Measurements from ENCODE around the gene FKBP8.

The FKBP8 gene

DNA sequence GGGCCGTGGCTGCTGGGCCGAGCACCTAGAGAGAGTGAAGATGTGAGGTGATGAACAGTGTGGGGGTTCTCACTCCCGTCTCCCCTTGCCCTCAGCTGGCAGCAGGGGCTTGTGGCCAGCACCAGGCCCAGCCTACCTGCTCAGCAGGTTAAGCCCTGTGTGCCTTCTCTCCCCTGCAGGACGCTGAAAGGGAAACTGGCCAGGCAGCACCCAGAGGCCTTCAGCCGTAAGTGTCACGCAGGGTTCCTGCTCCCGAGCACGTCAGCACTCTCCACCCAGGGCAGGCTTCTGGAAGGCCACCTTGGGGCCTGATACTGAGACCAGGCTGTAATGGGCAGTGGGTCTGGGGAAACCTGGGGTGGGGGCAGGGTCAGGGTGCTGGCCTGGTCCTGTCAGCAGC, 23.6 kb upstream of the FKBP8 start:
- no peak for DNase-seq (ENCODE audit: extremely low read depth, insufficient read length)
- H3K4me3 ChIP-seq (replicated peaks; ENCODE audit: low read depth, low read length): no peak overlapping the region
- no peaks in the 10 kb centered on the region for H3K27me3 ChIP-seq (replicated peaks; ENCODE audit: control insufficient read depth, insufficient read depth, low read length)
- H3K36me3 ChIP-seq (ENCODE audit: control insufficient read depth, insufficient read depth, low read length): peaks cover 26% of the 10 kb centered on the region
- TF ChIP-seq, protein P1, sequence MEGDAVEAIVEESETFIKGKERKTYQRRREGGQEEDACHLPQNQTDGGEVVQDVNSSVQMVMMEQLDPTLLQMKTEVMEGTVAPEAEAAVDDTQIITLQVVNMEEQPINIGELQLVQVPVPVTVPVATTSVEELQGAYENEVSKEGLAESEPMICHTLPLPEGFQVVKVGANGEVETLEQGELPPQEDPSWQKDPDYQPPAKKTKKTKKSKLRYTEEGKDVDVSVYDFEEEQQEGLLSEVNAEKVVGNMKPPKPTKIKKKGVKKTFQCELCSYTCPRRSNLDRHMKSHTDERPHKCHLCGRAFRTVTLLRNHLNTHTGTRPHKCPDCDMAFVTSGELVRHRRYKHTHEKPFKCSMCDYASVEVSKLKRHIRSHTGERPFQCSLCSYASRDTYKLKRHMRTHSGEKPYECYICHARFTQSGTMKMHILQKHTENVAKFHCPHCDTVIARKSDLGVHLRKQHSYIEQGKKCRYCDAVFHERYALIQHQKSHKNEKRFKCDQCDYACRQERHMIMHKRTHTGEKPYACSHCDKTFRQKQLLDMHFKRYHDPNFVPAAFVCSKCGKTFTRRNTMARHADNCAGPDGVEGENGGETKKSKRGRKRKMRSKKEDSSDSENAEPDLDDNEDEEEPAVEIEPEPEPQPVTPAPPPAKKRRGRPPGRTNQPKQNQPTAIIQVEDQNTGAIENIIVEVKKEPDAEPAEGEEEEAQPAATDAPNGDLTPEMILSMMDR (IDR thresholded peaks at IDR 0.05; ENCODE audit: insufficient read depth, low read length, poor library complexity, severe bottlenecking): no peak

DNA sequence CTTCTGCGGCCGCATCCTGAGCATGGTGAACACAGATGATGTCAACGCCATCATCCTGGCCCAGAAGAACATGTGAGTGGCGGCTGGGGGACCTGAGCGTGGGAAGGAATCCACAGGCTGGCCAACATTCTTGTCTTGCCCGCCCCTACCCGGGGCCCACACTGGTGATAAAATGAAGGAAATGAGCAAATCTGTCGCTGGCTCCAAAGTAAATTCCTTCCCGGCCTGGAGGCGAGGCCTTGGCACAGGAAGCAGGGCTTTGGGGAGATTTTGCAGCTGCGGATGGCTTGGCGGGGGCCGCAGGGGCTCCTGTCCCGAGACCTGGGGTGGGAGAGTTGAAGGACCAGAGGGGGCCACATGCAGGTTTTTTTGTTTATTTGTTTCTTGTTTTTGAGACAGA, 18.7 kb upstream of the FKBP8 start:
- no peak for DNase-seq (ENCODE audit: extremely low read depth, insufficient read length)
- H3K36me3 ChIP-seq (ENCODE audit: control insufficient read depth, insufficient read depth, low read length): peaks cover 17% of the 10 kb centered on the region
- no peaks in the 10 kb centered on the region for H3K27me3 ChIP-seq (replicated peaks; ENCODE audit: control insufficient read depth, insufficient read depth, low read length)
- no peak overlapping the region for H3K4me3 ChIP-seq (replicated peaks; ENCODE audit: low read depth, low read length)
- TF ChIP-seq, protein P1 (IDR thresholded peaks at IDR 0.05; ENCODE audit: insufficient read depth, low read length, poor library complexity, severe bottlenecking): no peak

DNA sequence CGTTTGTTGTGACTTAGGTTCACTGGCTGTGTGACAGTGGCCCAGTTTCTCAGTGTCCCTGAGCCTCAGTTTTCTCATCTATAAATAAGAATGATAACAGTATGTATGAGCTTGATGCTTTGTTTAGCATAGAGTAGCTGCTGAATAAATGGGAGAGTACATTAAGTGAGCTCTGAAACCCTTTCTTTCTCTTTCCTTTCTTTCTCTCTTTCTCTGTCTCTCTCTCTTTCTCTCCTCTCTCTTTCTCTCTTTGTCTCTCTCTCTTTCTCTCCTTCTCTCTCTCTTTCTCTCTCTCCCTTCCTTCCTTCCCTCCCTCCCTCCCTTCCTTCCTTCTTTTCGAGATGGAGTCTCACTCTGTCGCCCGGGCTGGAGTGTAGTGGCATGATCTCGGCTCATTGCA, 16.3 kb upstream of the FKBP8 start:
- Histone ChIP-seq H3K4me3 (replicated peaks; ENCODE audit: low read depth, low read length) (no peak overlapping the region), H3K27me3 (replicated peaks; ENCODE audit: control insufficient read depth, insufficient read depth, low read length) (no peaks in the 10 kb centered on the region), H3K36me3 (ENCODE audit: control insufficient read depth, insufficient read depth, low read length) (peaks cover 10% of the 10 kb centered on the region)
- TF ChIP-seq, protein P1 (IDR thresholded peaks at IDR 0.05; ENCODE audit: insufficient read depth, low read length, poor library complexity, severe bottlenecking): no peak
- DNase-seq (ENCODE audit: extremely low read depth, insufficient read length): no peak

DNA sequence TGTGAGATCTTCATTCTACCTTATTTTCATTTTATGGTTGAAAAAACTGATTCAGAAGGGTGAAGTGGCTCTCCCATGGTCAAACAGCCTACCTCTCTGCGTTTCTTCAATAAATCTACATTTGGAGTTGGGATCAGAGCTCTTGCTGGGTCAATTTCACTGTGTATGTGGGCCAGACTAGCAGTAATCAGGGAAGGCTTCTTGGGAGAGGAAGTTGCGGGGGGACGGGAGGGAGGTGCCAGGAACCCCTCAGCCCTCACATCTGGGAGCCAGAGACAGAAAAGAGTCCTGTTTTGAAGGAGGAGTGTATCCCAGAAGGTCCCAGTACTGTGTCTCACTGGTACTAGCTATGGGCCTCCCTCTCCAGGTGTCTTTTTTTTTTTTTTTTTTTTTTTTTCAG, 15.2 kb upstream of the FKBP8 start:
- Histone ChIP-seq H3K27me3 (replicated peaks; ENCODE audit: control insufficient read depth, insufficient read depth, low read length) (no peaks in the 10 kb centered on the region), H3K4me3 (replicated peaks; ENCODE audit: low read depth, low read length) (peak overlapping the region; percentile 99), H3K36me3 (ENCODE audit: control insufficient read depth, insufficient read depth, low read length) (peaks cover 9% of the 10 kb centered on the region)
- TF ChIP-seq, protein P1 (IDR thresholded peaks at IDR 0.05; ENCODE audit: insufficient read depth, low read length, poor library complexity, severe bottlenecking): no peak
- DNase-seq (ENCODE audit: extremely low read depth, insufficient read length): no peak

DNA sequence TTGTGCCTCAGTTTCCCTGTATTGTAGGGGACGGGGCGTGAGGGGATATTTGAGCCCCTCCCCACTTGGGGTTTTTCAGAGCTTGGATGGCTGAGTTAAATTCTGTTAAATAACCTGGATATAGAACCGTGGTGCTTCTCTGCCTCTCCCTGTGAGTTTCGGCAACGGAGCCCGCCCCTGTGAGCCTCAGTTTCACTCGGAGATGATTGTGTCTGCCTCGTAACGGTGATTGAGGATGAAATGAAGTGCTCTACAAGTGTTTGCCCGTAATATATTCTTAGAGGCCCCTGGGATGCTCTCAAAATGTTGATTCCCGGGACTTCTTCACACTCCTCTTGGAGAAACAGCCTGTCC, 14.8 kb upstream of the FKBP8 start:
- TF ChIP-seq, protein P1 (IDR thresholded peaks at IDR 0.05; ENCODE audit: insufficient read depth, low read length, poor library complexity, severe bottlenecking): no peak

More for the DNA sequence above, 14.8 kb upstream of the FKBP8 start:
- DNase-seq (ENCODE audit: extremely low read depth, insufficient read length): no peak
- Histone ChIP-seq H3K4me3 (replicated peaks; ENCODE audit: low read depth, low read length) (peak overlapping the region; percentile 99), H3K27me3 (replicated peaks; ENCODE audit: control insufficient read depth, insufficient read depth, low read length) (no peaks in the 10 kb centered on the region), H3K36me3 (ENCODE audit: control insufficient read depth, insufficient read depth, low read length) (peaks cover 9% of the 10 kb centered on the region)
